ENCODE measurements around the gene DCAF15.

DCAF15 gene

DNA sequence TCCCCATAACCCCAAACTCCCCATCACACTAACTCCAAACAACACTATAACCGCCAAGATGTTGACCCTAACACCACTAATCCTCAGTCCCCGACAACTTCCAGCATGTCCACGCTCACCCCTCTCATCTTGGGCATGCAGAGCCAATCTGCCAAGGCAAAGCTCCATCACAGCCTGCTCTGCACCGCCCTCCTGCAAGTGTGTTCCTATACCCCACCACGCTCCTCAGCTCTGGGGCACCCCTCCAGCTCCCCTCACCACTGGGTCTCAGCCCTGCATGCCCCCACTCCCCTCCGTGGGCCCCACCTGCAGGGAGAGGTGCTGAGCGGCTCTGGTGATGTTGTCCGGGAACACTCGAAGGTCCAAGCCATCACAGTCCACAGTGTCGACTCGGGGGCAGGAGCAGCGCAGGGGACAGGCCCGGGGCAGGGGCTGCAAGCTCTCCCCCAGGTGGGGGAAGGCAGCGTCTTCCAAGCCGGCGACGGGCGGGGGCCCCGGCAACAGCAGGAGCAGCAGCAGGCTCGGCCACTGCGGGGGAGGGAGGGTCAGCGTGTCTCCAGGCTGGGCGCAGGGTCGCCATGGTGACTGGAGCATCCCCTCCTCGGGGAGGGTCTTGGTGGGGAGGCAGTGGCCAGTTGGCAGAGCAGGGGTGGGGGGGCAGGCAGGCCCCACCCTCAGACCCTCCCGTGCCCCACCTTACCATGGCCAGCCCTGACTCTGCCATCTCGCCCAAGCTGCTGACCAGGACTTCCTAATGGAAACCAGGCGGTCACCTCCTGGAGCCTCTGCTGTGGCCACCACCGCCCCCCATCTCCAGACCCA is 14.6 kb upstream of the DCAF15 start:
- peak overlapping the region; percentile 57 for H3K4me3 ChIP-seq (ENCODE audit: low read length)
- DNase-seq (ENCODE audit: low read depth): no peak
- no peak for TF ChIP-seq CTCF (conservative IDR thresholded peaks at IDR 0.05; ENCODE audit: low read depth, low read length)

DNA sequence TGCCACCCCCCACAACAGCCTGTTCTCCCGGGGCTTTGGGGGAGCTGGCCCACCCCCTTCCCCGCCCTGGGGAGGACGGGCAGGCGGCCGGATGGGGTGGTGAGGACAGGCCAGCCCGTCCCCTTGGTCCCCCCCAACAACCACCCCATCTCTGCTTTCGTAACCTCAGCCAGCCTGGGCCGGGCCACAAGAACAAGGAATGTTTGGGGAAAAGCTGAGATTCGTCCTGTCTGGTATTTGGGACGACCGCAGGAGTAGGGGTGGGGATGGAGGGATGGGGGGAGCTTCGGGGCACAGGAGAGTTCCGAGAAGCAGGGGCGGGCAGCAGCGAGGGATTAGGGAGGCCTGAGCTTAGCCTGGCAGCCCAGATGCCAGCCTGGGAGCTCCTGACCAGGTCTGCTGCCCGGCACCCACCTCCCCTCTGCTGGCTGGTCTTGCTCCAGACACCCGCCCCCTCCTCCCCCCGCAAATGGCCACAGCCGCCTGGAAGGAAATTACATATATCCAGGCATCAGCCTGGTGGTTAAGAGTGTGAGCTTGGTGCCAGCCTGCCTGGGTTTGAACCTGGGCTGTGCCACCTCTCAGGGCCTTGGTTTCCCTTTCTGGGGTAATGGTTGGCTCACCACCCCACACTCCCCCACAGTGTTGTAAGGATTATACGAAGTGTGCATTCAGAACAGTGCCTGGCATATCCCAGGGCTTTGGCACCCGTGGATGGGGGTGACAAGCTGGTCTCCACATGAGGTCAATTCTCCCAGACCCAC is 13.8 kb upstream of the DCAF15 start, which contains the start of gene PODNL1:
Gene PODNL1, minus strand, starts transcription at position 117 of the 764 bp plus-strand sequence. CDS start 236 bp downstream, outside the sequence.
- peak within 1 kb of the TSS; percentile 57 for H3K4me3 ChIP-seq (ENCODE audit: low read length)
- DNase-seq (ENCODE audit: low read depth): peak; percentile 51
- no peak for TF ChIP-seq CTCF (conservative IDR thresholded peaks at IDR 0.05; ENCODE audit: low read depth, low read length)

GRCh38 chr19:13942023-13942684 is 10.2 kb upstream of the DCAF15 start:
- H3K4me3 ChIP-seq (ENCODE audit: low read length): no peak overlapping the region
- no peak for DNase-seq (ENCODE audit: low read depth)
- no peak for TF ChIP-seq CTCF (conservative IDR thresholded peaks at IDR 0.05; ENCODE audit: low read depth, low read length)

DNA sequence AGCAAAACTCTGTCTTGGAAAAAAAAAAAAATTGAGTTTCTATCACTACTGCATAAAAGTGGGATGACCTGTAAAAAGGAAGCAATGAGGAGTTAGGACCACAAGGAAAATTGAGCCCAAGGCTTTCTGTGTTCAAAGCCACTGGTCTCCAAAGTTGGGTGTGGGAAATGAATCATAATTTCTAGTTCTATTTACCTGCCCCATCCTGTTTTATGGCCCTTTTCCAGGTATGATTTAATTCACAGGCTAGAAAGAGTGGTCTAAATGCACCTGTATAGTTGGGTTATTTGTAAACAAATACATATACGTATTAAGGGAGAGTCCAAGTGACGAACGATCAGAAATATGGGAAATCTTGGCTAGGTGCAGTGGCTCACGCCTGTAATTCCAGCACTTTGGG is 5.9 kb upstream of the DCAF15 start:
- no peak for DNase-seq (ENCODE audit: low read depth)
- TF ChIP-seq CTCF (conservative IDR thresholded peaks at IDR 0.05; ENCODE audit: low read depth, low read length): no peak

GRCh38 chr19:13951043-13951442 is 1.3 kb upstream of the DCAF15 start:
- no peak for TF ChIP-seq CTCF (conservative IDR thresholded peaks at IDR 0.05; ENCODE audit: low read depth, low read length)
- DNase-seq (ENCODE audit: low read depth): no peak
- no peak overlapping the region for H3K4me3 ChIP-seq (ENCODE audit: low read length)

More for the DNA sequence above, 5.9 kb upstream of the DCAF15 start:
- no peak overlapping the region for H3K4me3 ChIP-seq (ENCODE audit: low read length)

- DNase-seq (ENCODE audit: low read depth): no peak
- no peak for TF ChIP-seq CTCF (conservative IDR thresholded peaks at IDR 0.05; ENCODE audit: low read depth, low read length)
- H3K4me3 ChIP-seq (ENCODE audit: low read length): peak overlapping the region; percentile 58
Measured at GRCh38 chr19:13951799-13952153, 533 bp upstream of the DCAF15 start.

All from retinal pigment epithelial cell (primary cell).